Kidney epithelial cell (primary cell): ENCODE measurements around the gene TAF1C. TPM values are rescaled to one million over a fixed set of nuclear protein-coding genes. Genes with fewer than 3 reads are reported as not detected.
"Not testable (repeated sequence)": the region's sequence is repeated elsewhere in the genome, so short reads cannot be mapped to it uniquely, and the experiment has no call there.

Source experiments
- DNase-seq: peaks from one replicate; pipeline ENCODE4 v3.0.0-alpha.2; 2010; ENCODE audit warnings: low read depth
- H3K27me3 ChIP-seq: 2 replicates; pipeline ENCODE4 v1.6.0; 2011; ENCODE audit warnings: low read length; ENCODE audit not compliant: control insufficient read depth, insufficient read depth
- H3K36me3 ChIP-seq: 2 replicates; pipeline ENCODE4 v1.5.1; 2011; ENCODE audit warnings: low read length; ENCODE audit not compliant: control insufficient read depth, insufficient read depth
- H3K4me3 ChIP-seq: 2 replicates; pipeline ENCODE4 v1.5.1; 2011; ENCODE audit warnings: low read depth, mild to moderate bottlenecking, control low read depth, low read length
- total RNA-seq: library from RNA; depleted of rRNA; stranded (reverse); fragments of >200 nt; gene quantifications from 2 replicates; pipeline ENCODE4 v1.2.3, GENCODE V29; 2015
- TF ChIP-seq, protein P1 (sequence below): IDR thresholded peaks from 2 replicates; pipeline ENCODE4 v1.5.1; 2011; ENCODE audit warnings: mild to moderate bottlenecking, moderate library complexity, low read length, control low read depth, inconsistent platforms; ENCODE audit not compliant: insufficient read depth, poor library complexity, severe bottlenecking

Gene TAF1C
- total RNA-seq, 1 donor from 2014 or later, result 23.9 TPM

- Histone ChIP-seq H3K36me3 (no peaks in the 10 kb centered on the region), H3K27me3 (peaks cover 2% of the 10 kb centered on the region), H3K4me3 (no peak overlapping the region)
- TF ChIP-seq, protein P1, sequence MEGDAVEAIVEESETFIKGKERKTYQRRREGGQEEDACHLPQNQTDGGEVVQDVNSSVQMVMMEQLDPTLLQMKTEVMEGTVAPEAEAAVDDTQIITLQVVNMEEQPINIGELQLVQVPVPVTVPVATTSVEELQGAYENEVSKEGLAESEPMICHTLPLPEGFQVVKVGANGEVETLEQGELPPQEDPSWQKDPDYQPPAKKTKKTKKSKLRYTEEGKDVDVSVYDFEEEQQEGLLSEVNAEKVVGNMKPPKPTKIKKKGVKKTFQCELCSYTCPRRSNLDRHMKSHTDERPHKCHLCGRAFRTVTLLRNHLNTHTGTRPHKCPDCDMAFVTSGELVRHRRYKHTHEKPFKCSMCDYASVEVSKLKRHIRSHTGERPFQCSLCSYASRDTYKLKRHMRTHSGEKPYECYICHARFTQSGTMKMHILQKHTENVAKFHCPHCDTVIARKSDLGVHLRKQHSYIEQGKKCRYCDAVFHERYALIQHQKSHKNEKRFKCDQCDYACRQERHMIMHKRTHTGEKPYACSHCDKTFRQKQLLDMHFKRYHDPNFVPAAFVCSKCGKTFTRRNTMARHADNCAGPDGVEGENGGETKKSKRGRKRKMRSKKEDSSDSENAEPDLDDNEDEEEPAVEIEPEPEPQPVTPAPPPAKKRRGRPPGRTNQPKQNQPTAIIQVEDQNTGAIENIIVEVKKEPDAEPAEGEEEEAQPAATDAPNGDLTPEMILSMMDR, result no peak
- no peak for DNase-seq
Measured at GRCh38 chr16:84207251-84207650, 20.4 kb upstream of the TAF1C start.

GRCh38 chr16:84205976-84206691 lies 19.3 kb upstream of the TAF1C start:
- no peak overlapping the region for H3K4me3 ChIP-seq
- TF ChIP-seq, protein P1, result no peak
- no peak for DNase-seq

DNA sequence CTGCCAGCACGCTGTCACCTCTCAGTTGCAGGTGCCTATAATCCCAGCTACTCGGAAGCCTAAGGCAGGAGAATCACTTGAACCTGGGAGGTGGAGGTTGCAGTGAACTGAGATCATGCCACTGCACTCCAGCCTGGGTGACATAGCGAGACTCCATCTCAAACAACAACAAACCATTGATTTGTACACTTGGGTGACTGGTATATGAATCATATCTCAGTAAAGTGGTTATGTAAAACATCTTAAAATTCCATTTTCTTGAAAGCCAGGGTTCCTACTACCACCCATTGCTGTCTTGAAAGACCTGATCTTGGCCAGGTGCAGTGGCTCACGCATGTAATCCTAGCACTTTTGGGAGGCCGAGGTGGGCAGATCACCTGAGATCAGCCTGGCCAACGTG lies 18.3 kb upstream of the TAF1C start:
- not testable (repeated sequence) for H3K27me3 ChIP-seq, H3K36me3 ChIP-seq, H3K4me3 ChIP-seq, DNase-seq

More at GRCh38 chr16:84205976-84206691, 19.3 kb upstream of the TAF1C start:
- H3K36me3 ChIP-seq, result no peaks in the 10 kb centered on the region
- H3K27me3 ChIP-seq, result no peaks in the 10 kb centered on the region

DNA sequence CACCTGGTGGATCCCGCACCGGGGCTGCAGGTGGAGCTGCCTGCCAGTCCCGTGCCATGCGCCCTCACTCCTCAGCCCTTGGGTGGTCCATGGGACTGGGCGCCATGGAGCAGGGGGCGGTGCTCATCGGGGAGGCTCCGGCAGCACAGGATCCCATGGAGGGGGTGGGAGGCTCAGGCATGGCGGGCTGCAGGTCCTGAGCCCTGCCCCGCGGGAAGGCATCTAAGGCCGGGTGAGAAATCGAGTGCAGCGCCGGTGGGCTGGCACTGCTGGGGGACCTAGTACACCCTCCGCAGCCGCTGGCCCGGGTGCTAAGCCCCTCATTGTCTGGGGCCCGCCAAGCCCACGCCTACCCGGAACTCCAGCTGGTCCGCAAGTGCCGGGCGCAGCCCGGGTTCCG lies 17.7 kb upstream of the TAF1C start:
- not testable (repeated sequence) for H3K27me3 ChIP-seq, H3K36me3 ChIP-seq, DNase-seq, H3K4me3 ChIP-seq

- H3K27me3 ChIP-seq, result peaks cover 3% of the 10 kb centered on the region
Measured at GRCh38 chr16:84199861-84200260, 13.0 kb upstream of the TAF1C start.

DNA sequence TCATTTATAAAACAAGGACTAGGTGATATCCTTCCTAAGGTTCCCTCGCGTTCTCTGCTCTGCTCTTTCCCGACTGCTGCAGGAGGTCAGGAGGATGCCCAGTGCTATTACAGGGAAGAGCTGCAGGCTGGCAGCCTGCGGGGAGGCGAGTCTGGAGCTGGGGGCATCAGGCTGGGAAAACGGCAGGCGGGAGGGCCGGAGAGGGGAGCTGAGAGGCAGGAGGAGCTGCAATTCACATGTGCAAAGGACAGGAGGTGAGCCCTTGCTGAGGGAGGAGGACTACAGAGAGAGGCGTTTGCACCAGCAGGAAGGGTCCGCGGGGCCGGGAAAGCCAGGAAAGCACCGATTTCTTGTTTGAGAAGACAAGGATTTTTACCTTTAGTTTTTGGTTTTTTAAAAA lies 12.2 kb upstream of the TAF1C start:
- DNase-seq, result no peak
- H3K36me3 ChIP-seq, result no peaks in the 10 kb centered on the region
- TF ChIP-seq, protein P1, result no peak
- H3K27me3 ChIP-seq, result peaks cover 8% of the 10 kb centered on the region
- no peak overlapping the region for H3K4me3 ChIP-seq

More at GRCh38 chr16:84199861-84200260, 13.0 kb upstream of the TAF1C start:
- Histone ChIP-seq H3K36me3 (no peaks in the 10 kb centered on the region), H3K4me3 (no peak overlapping the region)
- TF ChIP-seq, protein P1, result no peak
- DNase-seq, result no peak

DNA sequence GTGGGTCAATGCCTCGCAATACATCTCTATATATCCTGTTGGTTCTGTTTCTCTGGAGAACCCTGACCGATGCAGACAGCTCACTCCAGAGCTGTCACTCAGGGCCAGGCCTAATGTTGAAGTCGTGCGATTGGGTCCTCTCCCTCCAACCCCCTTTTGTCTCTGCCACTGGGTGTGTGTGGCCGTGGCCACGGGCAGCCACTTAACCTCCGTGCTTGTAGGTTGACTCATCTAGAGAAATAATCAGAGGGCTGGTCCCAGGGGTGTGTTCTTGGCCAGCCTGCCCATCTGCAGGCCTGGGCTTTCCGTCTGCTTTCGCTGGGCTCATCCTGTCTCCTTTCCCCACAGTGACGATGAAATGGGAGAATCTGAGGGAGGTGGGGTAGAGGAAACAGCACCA lies 11.5 kb upstream of the TAF1C start:
- no peak overlapping the region for H3K4me3 ChIP-seq
- H3K27me3 ChIP-seq, result peaks cover 8% of the 10 kb centered on the region
- no peak for DNase-seq
- TF ChIP-seq, protein P1, result no peak
- no peaks in the 10 kb centered on the region for H3K36me3 ChIP-seq
